ENCODE data around the gene GJB3. TPM values are rescaled to one million over a fixed set of nuclear protein-coding genes. Genes with fewer than 3 reads are reported as not detected.
"Not testable (repeated sequence)": the region's sequence is repeated elsewhere in the genome, so short reads cannot be mapped to it uniquely, and the experiment has no call there.

GJB3 gene
- total RNA-seq, 4 donors from 2014 or later = 204 to 314 (median 239) TPM

- TF ChIP-seq CTCF (IDR thresholded peaks at IDR 0.05) (no peak), POLR2A (IDR thresholded peaks at IDR 0.05) (no peak)
- intact Hi-C loops (cut with DNase I; ENCODE audit: low total_unique reads) = no loop called here
- no peak for DNase-seq (ENCODE audit: low spot score in 2 of 2)
- H3K4me3 ChIP-seq (ENCODE audit: low read depth, poor library complexity, severe bottlenecking) = no peak overlapping the region
- WGBS, 2 donors = 55 to 65% methylated on average over 5 of the region's 5 CpGs
Measured at GRCh38 chr1:34770891-34771504, 10.0 kb upstream of the GJB3 start.

GRCh38 chr1:34771573-34772371, 9.2 kb upstream of the GJB3 start:
- WGBS, 2 donors = 75 to 77% methylated on average over 16 of the region's 16 CpGs
- no peak overlapping the region for H3K4me3 ChIP-seq (ENCODE audit: low read depth, poor library complexity, severe bottlenecking)
- intact Hi-C loops (cut with DNase I; ENCODE audit: low total_unique reads) = no loop called here
- no peak for TF ChIP-seq CTCF (IDR thresholded peaks at IDR 0.05)
- no peak for TF ChIP-seq POLR2A (IDR thresholded peaks at IDR 0.05)
- no peak for DNase-seq (ENCODE audit: low spot score in 2 of 2)

GRCh38 chr1:34773114-34773513, 7.9 kb upstream of the GJB3 start:
- intact Hi-C loops (cut with DNase I; ENCODE audit: low total_unique reads); H3K4me3 ChIP-seq (ENCODE audit: low read depth, poor library complexity, severe bottlenecking); DNase-seq (ENCODE audit: low spot score in 2 of 2): not testable (repeated sequence)
- 82 to 97% methylated on average over 4 of the region's 4 CpGs for WGBS, 2 donors

- DNase-seq (ENCODE audit: low spot score in 2 of 2) = no peak
- WGBS, 2 donors = 64 to 75% methylated on average over 8 of the region's 8 CpGs
- H3K4me3 ChIP-seq (ENCODE audit: low read depth, poor library complexity, severe bottlenecking) = no peak overlapping the region
- intact Hi-C loops (cut with DNase I; ENCODE audit: low total_unique reads) = no loop called here
- TF ChIP-seq CTCF (IDR thresholded peaks at IDR 0.05) = no peak
Measured at GRCh38 chr1:34774957-34775356, 6.1 kb upstream of the GJB3 start.

GRCh38 chr1:34776911-34777310, 4.1 kb upstream of the GJB3 start:
- no peak overlapping the region for H3K4me3 ChIP-seq (ENCODE audit: low read depth, poor library complexity, severe bottlenecking)
- intact Hi-C loops (cut with DNase I; ENCODE audit: low total_unique reads) = no loop called here
- 53 to 68% methylated on average over 2 to 3 of the region's 3 CpGs for WGBS, 2 donors
- no peak for TF ChIP-seq POLR2A (IDR thresholded peaks at IDR 0.05)
- no peak for TF ChIP-seq CTCF (IDR thresholded peaks at IDR 0.05)
- no peak for DNase-seq (ENCODE audit: low spot score in 2 of 2)

GRCh38 chr1:34777519-34778321, 3.3 kb upstream of the GJB3 start:
- TF ChIP-seq POLR2A (IDR thresholded peaks at IDR 0.05) = no peak
- no peak for TF ChIP-seq CTCF (IDR thresholded peaks at IDR 0.05)
- H3K4me3 ChIP-seq (ENCODE audit: low read depth, poor library complexity, severe bottlenecking) = no peak overlapping the region
- intact Hi-C loops (cut with DNase I; ENCODE audit: low total_unique reads) = no loop called here
- 61 to 70% methylated on average over 10 of the region's 10 CpGs for WGBS, 2 donors
- DNase-seq (ENCODE audit: low spot score in 2 of 2) = no peak

All from lower leg skin (tissue), 4 donors.